IMR-90 (cell line): ENCODE results near the gene ESF1. TPM values are rescaled to one million over a fixed set of nuclear protein-coding genes. Genes with fewer than 3 reads are reported as not detected.

Experiments
- ATAC-seq: fragments of 200-7000 bp; cut with Tn5 transposase; 2 replicates; pipeline ENCODE4 v1.9.1; 2020; ENCODE audit warnings: low read depth, mild to moderate bottlenecking, moderate library complexity
- BruUV-seq: library from RNA; stranded (reverse); fragments of 400-500 nt; replicated peaks from 2 replicates; lab custom pipeline; 2021; lab: Mats Ljungman, UMichigan
- CTCF ChIA-PET: fragments of 300-600 bp; formaldehyde crosslinking; extraction: SDS; loops from one replicate; lab custom pipeline; 2021; ENCODE audit warnings: antibody characterized with exemption; lab: Yijun Ruan, JAX
- POLR2A ChIA-PET: fragments of 300-600 bp; sonication (Branson Sonifier 250); formaldehyde crosslinking; loops from one replicate; lab custom pipeline; 2022; ENCODE audit warnings: antibody characterized with exemption; ENCODE audit not compliant: unreplicated experiment; lab: Charles Lee
- DNase-seq: peaks from one replicate; pipeline ENCODE4 v3.0.0; 2013
- H2AFZ ChIP-seq: replicated peaks from 2 replicates; pipeline ENCODE3; 2013; ENCODE audit warnings: low read length, mild to moderate bottlenecking; ENCODE audit not compliant: poor library complexity
- H2AK5ac ChIP-seq: 2 replicates; pipeline ENCODE4 v1.6.1; 2013; ENCODE audit warnings: low read depth, low read length, inconsistent platforms
- H2AK9ac ChIP-seq: replicated peaks from 2 replicates; pipeline ENCODE3; 2013; ENCODE audit warnings: mild to moderate bottlenecking, low read depth, low read length, moderate library complexity; ENCODE audit not compliant: poor library complexity
- H2BK120ac ChIP-seq: 2 replicates; pipeline ENCODE4 v1.6.1; 2013; ENCODE audit warnings: low read depth, low read length, inconsistent platforms
- H2BK15ac ChIP-seq: 3 replicates; pipeline ENCODE4 v1.6.1; 2013; ENCODE audit warnings: low read depth, low read length, inconsistent platforms
- H2BK20ac ChIP-seq: 2 replicates; pipeline ENCODE4 v1.6.1; 2013; ENCODE audit warnings: low read depth, mild to moderate bottlenecking, inconsistent platforms, low read length, moderate library complexity
- H2BK5ac ChIP-seq: 2 replicates; pipeline ENCODE4 v1.6.1; 2013; ENCODE audit warnings: mild to moderate bottlenecking, low read depth, low read length, inconsistent platforms; ENCODE audit not compliant: poor library complexity, severe bottlenecking
- H3K14ac ChIP-seq: replicated peaks from 2 replicates; pipeline ENCODE4 v1.6.1; 2013; ENCODE audit warnings: low read depth, low read length, inconsistent platforms
- H3K18ac ChIP-seq: 2 replicates; pipeline ENCODE4 v1.6.1; 2013; ENCODE audit warnings: low read depth, low read length, control low read depth
- H3K23ac ChIP-seq: 2 replicates; pipeline ENCODE4 v1.6.1; 2013; ENCODE audit warnings: low read depth, low read length, inconsistent platforms
- H3K27ac ChIP-seq: 2 replicates; pipeline ENCODE4 v1.5.1; 2013; ENCODE audit warnings: mild to moderate bottlenecking, control low read depth, low read length; ENCODE audit not compliant: insufficient read depth
- H3K27me3 ChIP-seq: 2 replicates; pipeline ENCODE4 v1.6.1; 2013; ENCODE audit warnings: low read length; ENCODE audit not compliant: control insufficient read depth, insufficient read depth
- H3K36me3 ChIP-seq: 2 replicates; pipeline ENCODE4 v1.6.1; 2013; ENCODE audit warnings: low read length, mixed read lengths; ENCODE audit not compliant: control insufficient read depth, insufficient read depth
- H3K4ac ChIP-seq: 2 replicates; pipeline ENCODE4 v1.6.1; 2013; ENCODE audit warnings: low read depth, low read length, inconsistent platforms
- H3K4me1 ChIP-seq: 2 replicates; pipeline ENCODE4 v1.6.1; 2013; ENCODE audit warnings: low read length, mixed read lengths; ENCODE audit not compliant: control insufficient read depth, insufficient read depth
- H3K4me2 ChIP-seq: 2 replicates; pipeline ENCODE4 v1.6.1; 2013; ENCODE audit warnings: low read depth, mild to moderate bottlenecking, control low read depth, low read length, moderate library complexity
- H3K4me3 ChIP-seq: 2 replicates; pipeline ENCODE4 v1.5.1; 2013; ENCODE audit warnings: low read depth, mild to moderate bottlenecking, control low read depth, low read length, moderate library complexity; ENCODE audit not compliant: insufficient read depth
- H3K56ac ChIP-seq: 2 replicates; pipeline ENCODE4 v1.6.1; 2013; ENCODE audit warnings: low read length, inconsistent platforms; ENCODE audit not compliant: insufficient read depth; ENCODE audit errors: extremely low read depth
- H3K79me1 ChIP-seq, 2 experiments: 2 replicates each; pipeline ENCODE4 v1.6.1; 2013; ENCODE audit warnings: low read length in 2 of 2, inconsistent platforms in 1 of 2, low read depth in 1 of 2
- H3K9ac ChIP-seq: 2 replicates; pipeline ENCODE4 v1.6.1; 2013; ENCODE audit warnings: low read depth, low read length, control low read depth
- H3K9me1 ChIP-seq: 2 replicates; pipeline ENCODE4 v1.6.1; 2013; ENCODE audit warnings: low read length, inconsistent platforms; ENCODE audit not compliant: insufficient read depth
- H3K9me3 ChIP-seq: 2 replicates; pipeline ENCODE4 v1.6.1; 2013; ENCODE audit warnings: low read length; ENCODE audit not compliant: control insufficient read depth, insufficient read depth
- H4K20me1 ChIP-seq: 2 replicates; pipeline ENCODE4 v1.6.1; 2013; ENCODE audit warnings: low read length, inconsistent platforms; ENCODE audit not compliant: insufficient read depth
- H4K5ac ChIP-seq: 2 replicates; pipeline ENCODE4 v1.6.1; 2013; ENCODE audit warnings: mild to moderate bottlenecking, low read depth, low read length, control low read depth
- H4K8ac ChIP-seq, 2 experiments: 2 replicates each; pipeline ENCODE4 v1.6.1; 2013; ENCODE audit warnings: low read depth in 2 of 2, low read length in 2 of 2, control low read depth in 1 of 2, inconsistent platforms in 1 of 2
- H4K91ac ChIP-seq: 2 replicates; pipeline ENCODE4 v1.6.1; 2013; ENCODE audit warnings: low read depth, low read length, inconsistent platforms; ENCODE audit not compliant: insufficient read depth
- BHLHE40 ChIP-seq: fragments of 150-350 bp; IDR thresholded peaks from 2 replicates; pipeline ENCODE4 v1.6.1; 2016; ENCODE audit warnings: mild to moderate bottlenecking, low read depth, low read length
- FOS ChIP-seq: fragments of 150-350 bp; IDR thresholded peaks from 2 replicates; pipeline ENCODE4 v1.6.1; 2016; ENCODE audit warnings: low read depth, low read length
- POLR2A ChIP-seq: IDR thresholded peaks from 2 replicates; pipeline ENCODE4 v1.6.1; 2012; ENCODE audit warnings: mild to moderate bottlenecking, low read depth, low read length
- RCOR1 ChIP-seq: IDR thresholded peaks from 2 replicates; pipeline ENCODE4 v1.6.1; 2012; ENCODE audit warnings: mild to moderate bottlenecking, low read length, improper control_type of control experiment; ENCODE audit not compliant: insufficient replicate concordance
- WGBS, 2 experiments: methylation state at CpG; one replicate each; pipeline versions ENCODE4 v1.1.5 to v1.1.7; 2013; ENCODE audit warnings: missing lambda C conversion rate in 2 of 2; ENCODE audit not compliant: insufficient read length in 1 of 2; ENCODE audit errors: extremely low coverage in 2 of 2; 5-methylcytosine and 5-hydroxymethylcytosine counted together
- dilution Hi-C: fragments of 300-500 bp; cut with HindIII; formaldehyde crosslinking; loops from one replicate; pipeline ENCODE4 v1.14.3; 2018; ENCODE audit warnings: low sequenced_read_pairs; ENCODE audit not compliant: unreplicated experiment
- in situ Hi-C: fragments of 300-500 bp; cut with MboI; formaldehyde crosslinking; loops from 3 replicates; pipeline ENCODE4 v1.14.3; 2019; ENCODE audit warnings: low sequenced_read_pairs, inconsistent platforms, mixed read lengths
- intact Hi-C: fragments of 100-400 bp; cut with micrococcal nuclease; formaldehyde crosslinking; loops from 2 replicates; pipeline ENCODE4 v1.10.0; 2022
- polyA plus RNA-seq, 3 experiments: library from polyadenylated mRNA; depleted of rRNA; stranded (reverse); fragments of >200 nt; gene quantifications; 2 replicates each; pipeline ENCODE4 v1.2.3, GENCODE V29; 2012; ENCODE audit warnings: low replicate concordance in 1 of 3
- total RNA-seq: library from RNA; depleted of rRNA; stranded (reverse); fragments of >200 nt; gene quantifications from 2 replicates; pipeline ENCODE4 v1.2.3, GENCODE V29; 2012

Gene ESF1
- total and polyA plus RNA-seq, 2 of the 4 experiments (the other 2 are of a cell fraction): 2.6 to 2.7 TPM

- Histone ChIP-seq H2AK9ac (no peak overlapping the region), H3K79me1 (peaks cover 7 to 10% of the 10 kb centered on the region in 2 experiments; a peak in 2 of 4 replicates), H3K9me3 (no peaks in the 10 kb centered on the region), H2BK15ac (no peak overlapping the region), H3K4ac (no peak overlapping the region), H3K36me3 (peaks cover 19% of the 10 kb centered on the region), H3K9me1 (no peaks in the 10 kb centered on the region), H3K27me3 (no peaks in the 10 kb centered on the region), H3K56ac (no peak overlapping the region), H2BK5ac (no peak overlapping the region), H3K4me1 (no peaks in the 10 kb centered on the region), H3K9ac (no peak overlapping the region), H3K23ac (no peak overlapping the region), H3K4me2 (peak overlapping the region; percentile 78; the same call in 1 of the 2 replicates), H2AFZ (no peak overlapping the region), H4K20me1 (no peaks in the 10 kb centered on the region), H2BK20ac (no peak overlapping the region), H4K91ac (no peak overlapping the region), H2AK5ac (no peak overlapping the region), H2BK120ac (no peak overlapping the region), H4K5ac (no peak overlapping the region), H3K27ac (no peak overlapping the region), H3K18ac (no peak overlapping the region), H3K4me3 (no peak overlapping the region), H4K8ac (no peak overlapping the region), H3K14ac (no peak overlapping the region)
- ChIA-PET POLR2A (no interaction called here), CTCF (no interaction called here)
- TF ChIP-seq RCOR1 (no peak), FOS (peak; percentile 44; the same call in 1 of the 2 replicates), POLR2A (no peak), BHLHE40 (no peak; the same call in 1 of the 2 replicates)
- ATAC-seq (peak; percentile 42; the same call in 1 of the 2 replicates), DNase-seq (peak; percentile 59)
- BruUV-seq: no TSS peak
- no CpG with 5 or more reads among the region's 4 CpGs for WGBS, 2 experiments
- intact Hi-C loops: loop anchor here (2.0 to 10.0 kb wide), 2 partner anchors 44 to 322 kb away; no protein-coding TSS in a partner anchor
- in situ Hi-C loops: no loop called here
- dilution Hi-C loops: no loop called here
Observed at GRCh38 chr20:13777171-13777601, 7.5 kb downstream of the ESF1 start.
